ENCODE measurements around the gene NCR3LG1. TPM values are rescaled to one million over a fixed set of nuclear protein-coding genes. Genes with fewer than 3 reads are reported as not detected.

The NCR3LG1 gene
- total and polyA plus RNA-seq, 4 donors = 0.18 to 0.75 (median 0.38) TPM

DNA sequence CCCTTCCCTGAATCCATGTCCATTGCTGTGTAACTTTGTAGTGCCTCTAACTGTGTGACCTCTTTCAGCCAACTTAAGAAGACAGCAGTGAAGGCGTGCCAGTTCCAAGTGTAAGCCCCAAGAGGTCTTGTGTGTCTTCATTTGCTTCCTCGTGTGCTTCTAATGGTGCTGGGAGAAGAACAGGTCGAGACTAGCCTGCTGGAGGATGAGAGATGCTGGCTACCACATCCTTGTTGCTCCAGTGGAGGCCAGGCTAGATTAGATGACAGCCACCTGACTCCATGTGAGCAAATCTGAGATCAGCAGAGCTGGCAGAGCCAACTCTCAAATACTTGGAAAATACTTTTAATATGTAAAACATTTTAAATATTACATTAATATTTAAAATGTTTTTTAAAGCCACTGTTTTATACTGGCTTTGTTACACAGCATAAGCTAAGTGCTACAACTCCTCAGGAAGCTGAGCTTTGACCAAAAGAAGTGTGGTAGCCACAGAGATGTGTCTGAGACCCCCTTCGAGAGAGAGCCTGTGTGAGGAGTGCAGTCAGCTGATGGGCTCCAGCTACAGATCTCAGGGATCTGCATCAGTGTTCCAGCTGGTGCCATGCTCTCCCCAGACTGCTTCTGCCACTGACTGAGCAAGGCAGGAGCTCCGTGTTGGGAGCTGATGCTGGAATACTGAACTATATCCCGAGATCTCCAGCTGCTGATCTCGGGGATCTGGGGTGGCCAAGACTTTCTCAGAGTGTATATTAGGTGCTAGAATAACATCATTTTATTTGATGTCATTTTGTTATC is 28.0 kb downstream of the NCR3LG1 start:
- H3K9ac ChIP-seq (ENCODE audit: low read depth in 1 of 2, low read length in 2 of 2) = no peak overlapping the region

More for the DNA sequence above, 28.0 kb downstream of the NCR3LG1 start:
- Histone ChIP-seq H3K36me3 (ENCODE audit: control insufficient read depth in 4 of 4, insufficient read depth in 3 of 4, low read depth in 1 of 4, low read length in 3 of 4) (no peaks in the 10 kb centered on the region), H3K4me3 (ENCODE audit: low read depth in 1 of 3, low read length in 3 of 3) (no peak overlapping the region), H3K27ac (ENCODE audit: low read depth in 1 of 2, low read length in 2 of 2) (no peak overlapping the region), H3K4me1 (ENCODE audit: control insufficient read depth in 4 of 4, insufficient read depth in 4 of 4, low read length in 3 of 4) (no peaks in the 10 kb centered on the region), H3K9me3 (ENCODE audit: control insufficient read depth in 4 of 4, low read length in 3 of 4) (peaks cover 0 to 21% (median 5%) of the 10 kb centered on the region in 4 donors), H3K27me3 (ENCODE audit: control insufficient read depth in 4 of 4, insufficient read depth in 4 of 4, low read length in 3 of 4) (no peaks in the 10 kb centered on the region)
- DNase-seq (ENCODE audit: low spot score) = no peak
- WGBS = 87% methylated on average over 7 of the region's 7 CpGs
- TF ChIP-seq JUND (IDR thresholded peaks at IDR 0.05) = no peak
- no peak for TF ChIP-seq HNF4A (conservative IDR thresholded peaks at IDR 0.05)
- no peak for TF ChIP-seq YY1 (IDR thresholded peaks at IDR 0.05)
- no peak for TF ChIP-seq TAF1 (conservative IDR thresholded peaks at IDR 0.05)
- no peak for TF ChIP-seq SP1 (IDR thresholded peaks at IDR 0.05)
- TF ChIP-seq EGR1 (IDR thresholded peaks at IDR 0.05; ENCODE audit: low read depth in 2 of 2) = no peak
- TF ChIP-seq MAX (IDR thresholded peaks at IDR 0.05) = no peak
- TF ChIP-seq FOXA2 (IDR thresholded peaks at IDR 0.05) = no peak
- TF ChIP-seq REST (IDR thresholded peaks at IDR 0.05) = no peak
- no peak for TF ChIP-seq RXRA (IDR thresholded peaks at IDR 0.05)
- no peak for TF ChIP-seq FOXA1 (IDR thresholded peaks at IDR 0.05)
- TF ChIP-seq, protein P1, sequence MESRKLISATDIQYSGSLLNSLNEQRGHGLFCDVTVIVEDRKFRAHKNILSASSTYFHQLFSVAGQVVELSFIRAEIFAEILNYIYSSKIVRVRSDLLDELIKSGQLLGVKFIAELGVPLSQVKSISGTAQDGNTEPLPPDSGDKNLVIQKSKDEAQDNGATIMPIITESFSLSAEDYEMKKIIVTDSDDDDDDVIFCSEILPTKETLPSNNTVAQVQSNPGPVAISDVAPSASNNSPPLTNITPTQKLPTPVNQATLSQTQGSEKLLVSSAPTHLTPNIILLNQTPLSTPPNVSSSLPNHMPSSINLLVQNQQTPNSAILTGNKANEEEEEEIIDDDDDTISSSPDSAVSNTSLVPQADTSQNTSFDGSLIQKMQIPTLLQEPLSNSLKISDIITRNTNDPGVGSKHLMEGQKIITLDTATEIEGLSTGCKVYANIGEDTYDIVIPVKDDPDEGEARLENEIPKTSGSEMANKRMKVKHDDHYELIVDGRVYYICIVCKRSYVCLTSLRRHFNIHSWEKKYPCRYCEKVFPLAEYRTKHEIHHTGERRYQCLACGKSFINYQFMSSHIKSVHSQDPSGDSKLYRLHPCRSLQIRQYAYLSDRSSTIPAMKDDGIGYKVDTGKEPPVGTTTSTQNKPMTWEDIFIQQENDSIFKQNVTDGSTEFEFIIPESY (IDR thresholded peaks at IDR 0.05) = no peak
- no peak for TF ChIP-seq GABPA (IDR thresholded peaks at IDR 0.05 in 1 of 2, conservative IDR thresholded peaks at IDR 0.05 in 1 of 2)
- TF ChIP-seq CTCF (IDR thresholded peaks at IDR 0.05; ENCODE audit: low read depth, low read length, missing input control) = no peak
- no peak for TF ChIP-seq NR2F2 (IDR thresholded peaks at IDR 0.05)
- TF ChIP-seq, protein P2, sequence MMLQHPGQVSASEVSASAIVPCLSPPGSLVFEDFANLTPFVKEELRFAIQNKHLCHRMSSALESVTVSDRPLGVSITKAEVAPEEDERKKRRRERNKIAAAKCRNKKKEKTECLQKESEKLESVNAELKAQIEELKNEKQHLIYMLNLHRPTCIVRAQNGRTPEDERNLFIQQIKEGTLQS (IDR thresholded peaks at IDR 0.05) = no peak
- no peak for TF ChIP-seq RAD21 (IDR thresholded peaks at IDR 0.05)
- no peak for TF ChIP-seq HNF4G (IDR thresholded peaks at IDR 0.05)
